Measurements from ENCODE around the gene RHOH. TPM values are rescaled to one million over a fixed set of nuclear protein-coding genes. Genes with fewer than 3 reads are reported as not detected.

The RHOH gene
- total and polyA plus RNA-seq, 5 donors from 2014 or later, result 360 to 645 (median 432) TPM

GRCh38 chr4:40231316-40231863 lies 34.6 kb downstream of the RHOH start:
- Histone ChIP-seq H3K27me3 (ENCODE audit: control insufficient read depth, insufficient read depth, low read length) (no peaks in the 10 kb centered on the region), H3K36me3 (ENCODE audit: control insufficient read depth, insufficient read depth, low read length) (peaks cover 33% of the 10 kb centered on the region), H3K4me3 (ENCODE audit: low read depth, low read length) (peak overlapping the region; percentile 84), H3K9me3 (ENCODE audit: control insufficient read depth in 2 of 2, low read length in 2 of 2) (no peaks in the 10 kb centered on the region), H3K27ac (ENCODE audit: insufficient read depth, low read length, poor library complexity, severe bottlenecking) (peak overlapping the region; percentile 100), H3K4me1 (ENCODE audit: control insufficient read depth, insufficient read depth, low read length, poor library complexity, severe bottlenecking) (peaks cover 99% of the 10 kb centered on the region)
- Mint-ChIP-seq H3K4me1 (peaks cover 48 to 96% (median 70%) of the 10 kb centered on the region in 4 donors), H3K4me3 (peak overlapping the region; percentile 87 to 91 (median 88)), H3K9me3 (peaks cover 0 to 5% (median 0%) of the 10 kb centered on the region in 7 donors), H3K27me3 (no peaks in the 10 kb centered on the region), H3K36me3 (peaks cover 59% of the 10 kb centered on the region), H3K27ac (peak overlapping the region; percentile 97)
- DNase-seq, result no peak
- ATAC-seq (ENCODE audit: low read depth in 2 of 2), result no peak

GRCh38 chr4:40232610-40233009 lies 35.8 kb downstream of the RHOH start:
- H3K36me3 ChIP-seq (ENCODE audit: control insufficient read depth, insufficient read depth, low read length), result peaks cover 33% of the 10 kb centered on the region
- peak overlapping the region; percentile 51 for H3K4me3 ChIP-seq (ENCODE audit: low read depth, low read length)
- H3K9me3 ChIP-seq (ENCODE audit: control insufficient read depth in 2 of 2, low read length in 2 of 2), result no peaks in the 10 kb centered on the region
- DNase-seq (no peak), ATAC-seq (ENCODE audit: low read depth in 2 of 2) (no peak)
- Mint-ChIP-seq H3K36me3 (peaks cover 56% of the 10 kb centered on the region), H3K27me3 (no peaks in the 10 kb centered on the region), H3K4me1 (peaks cover 40 to 96% (median 71%) of the 10 kb centered on the region in 4 donors), H3K27ac (peak overlapping the region; percentile 89 to 97 (median 97)), H3K4me3 (peak overlapping the region; percentile 47 to 91 (median 78)), H3K9me3 (peaks cover 0 to 5% (median 0%) of the 10 kb centered on the region in 7 donors)
- no peaks in the 10 kb centered on the region for H3K27me3 ChIP-seq (ENCODE audit: control insufficient read depth, insufficient read depth, low read length)
- peaks cover 100% of the 10 kb centered on the region for H3K4me1 ChIP-seq (ENCODE audit: control insufficient read depth, insufficient read depth, low read length, poor library complexity, severe bottlenecking)
- H3K27ac ChIP-seq (ENCODE audit: insufficient read depth, low read length, poor library complexity, severe bottlenecking), result peak overlapping the region; percentile 100

- Histone ChIP-seq H3K36me3 (ENCODE audit: control insufficient read depth, insufficient read depth, low read length) (peaks cover 33% of the 10 kb centered on the region), H3K9me3 (ENCODE audit: control insufficient read depth in 2 of 2, low read length in 2 of 2) (no peaks in the 10 kb centered on the region), H3K4me3 (ENCODE audit: low read depth, low read length) (peak overlapping the region; percentile 55), H3K27ac (ENCODE audit: insufficient read depth, low read length, poor library complexity, severe bottlenecking) (peak overlapping the region; percentile 100), H3K4me1 (ENCODE audit: control insufficient read depth, insufficient read depth, low read length, poor library complexity, severe bottlenecking) (peaks cover 100% of the 10 kb centered on the region), H3K27me3 (ENCODE audit: control insufficient read depth, insufficient read depth, low read length) (no peaks in the 10 kb centered on the region)
- no peaks in the 10 kb centered on the region for H3K27me3 Mint-ChIP-seq
- peaks cover 0 to 5% (median 0%) of the 10 kb centered on the region in 7 donors for H3K9me3 Mint-ChIP-seq
- H3K4me3 Mint-ChIP-seq, result peak overlapping the region in 3 of 4 donors; percentile 52 to 86 (median 59)
- DNase-seq (no peak), ATAC-seq (ENCODE audit: low read depth in 2 of 2) (no peak)
- H3K27ac Mint-ChIP-seq, result peak overlapping the region; percentile 67 to 97 (median 79)
- H3K36me3 Mint-ChIP-seq, result peaks cover 57% of the 10 kb centered on the region
- H3K4me1 Mint-ChIP-seq, result peaks cover 43 to 97% (median 75%) of the 10 kb centered on the region in 4 donors
Measured at GRCh38 chr4:40233227-40233626, 36.4 kb downstream of the RHOH start.

DNA sequence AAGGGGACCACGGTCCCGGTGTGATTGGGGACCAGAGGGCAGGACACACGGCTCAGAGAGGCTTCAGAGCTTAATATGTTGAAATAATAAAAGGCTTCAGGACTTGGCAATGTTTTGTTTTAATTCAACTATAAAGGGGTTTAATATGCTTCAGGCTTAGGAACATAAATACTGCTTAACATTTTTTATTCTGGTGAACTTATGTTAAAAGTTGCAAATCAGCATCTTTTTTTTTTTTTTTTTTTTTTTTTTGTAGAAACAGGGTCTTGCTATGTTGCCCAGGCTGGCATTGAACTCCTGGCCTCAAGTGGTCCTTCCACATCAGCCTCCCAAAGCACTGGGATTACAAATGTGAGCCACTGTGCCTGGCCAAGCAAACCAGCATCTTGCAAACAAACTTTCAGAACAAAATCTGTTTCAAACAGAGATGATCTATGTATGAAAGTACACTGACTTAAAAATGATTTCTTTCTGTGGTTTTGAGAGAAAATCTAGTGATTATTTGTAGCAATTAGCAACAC lies 37.7 kb downstream of the RHOH start:
- peaks cover 0 to 5% (median 0%) of the 10 kb centered on the region in 7 donors for H3K9me3 Mint-ChIP-seq
- H3K27ac ChIP-seq (ENCODE audit: insufficient read depth, low read length, poor library complexity, severe bottlenecking), result peak overlapping the region; percentile 100
- peaks cover 35 to 97% (median 75%) of the 10 kb centered on the region in 4 donors for H3K4me1 Mint-ChIP-seq
- H3K4me1 ChIP-seq (ENCODE audit: control insufficient read depth, insufficient read depth, low read length, poor library complexity, severe bottlenecking), result peaks cover 98% of the 10 kb centered on the region
- no peaks in the 10 kb centered on the region for H3K9me3 ChIP-seq (ENCODE audit: control insufficient read depth in 2 of 2, low read length in 2 of 2)
- ATAC-seq (ENCODE audit: low read depth in 2 of 2), result no peak
- H3K4me3 ChIP-seq (ENCODE audit: low read depth, low read length), result peak overlapping the region; percentile 38
- H3K27me3 ChIP-seq (ENCODE audit: control insufficient read depth, insufficient read depth, low read length), result no peaks in the 10 kb centered on the region
- peak overlapping the region; percentile 90 to 98 (median 93) for H3K27ac Mint-ChIP-seq
- H3K4me3 Mint-ChIP-seq, result peak overlapping the region; percentile 76 to 92 (median 84)
- no peaks in the 10 kb centered on the region for H3K27me3 Mint-ChIP-seq
- peaks cover 56% of the 10 kb centered on the region for H3K36me3 Mint-ChIP-seq
- no peak for DNase-seq
- H3K36me3 ChIP-seq (ENCODE audit: control insufficient read depth, insufficient read depth, low read length), result peaks cover 38% of the 10 kb centered on the region

- H3K4me1 Mint-ChIP-seq, result peaks cover 17 to 94% (median 73%) of the 10 kb centered on the region in 4 donors
- H3K4me3 Mint-ChIP-seq, result peak overlapping the region; percentile 81 to 92 (median 83)
- Histone ChIP-seq H3K4me1 (ENCODE audit: control insufficient read depth, insufficient read depth, low read length, poor library complexity, severe bottlenecking) (peaks cover 98% of the 10 kb centered on the region), H3K4me3 (ENCODE audit: low read depth, low read length) (peak overlapping the region; percentile 73), H3K27ac (ENCODE audit: insufficient read depth, low read length, poor library complexity, severe bottlenecking) (peak overlapping the region; percentile 100), H3K27me3 (ENCODE audit: control insufficient read depth, insufficient read depth, low read length) (no peaks in the 10 kb centered on the region), H3K36me3 (ENCODE audit: control insufficient read depth, insufficient read depth, low read length) (peaks cover 48% of the 10 kb centered on the region), H3K9me3 (ENCODE audit: control insufficient read depth in 2 of 2, low read length in 2 of 2) (no peaks in the 10 kb centered on the region)
- H3K36me3 Mint-ChIP-seq, result peaks cover 55% of the 10 kb centered on the region
- peak overlapping the region; percentile 94 to 100 (median 98) for H3K27ac Mint-ChIP-seq
- H3K9me3 Mint-ChIP-seq, result peaks cover 0 to 3% (median 0%) of the 10 kb centered on the region in 7 donors
- DNase-seq, result no peak
- ATAC-seq (ENCODE audit: low read depth in 2 of 2), result no peak
- no peaks in the 10 kb centered on the region for H3K27me3 Mint-ChIP-seq
Measured at GRCh38 chr4:40238008-40238699, 41.3 kb downstream of the RHOH start.

GRCh38 chr4:40238700-40239548 lies 42.1 kb downstream of the RHOH start:
- H3K4me3 Mint-ChIP-seq, result peak overlapping the region; percentile 81 to 85 (median 82)
- ATAC-seq (ENCODE audit: low read depth in 2 of 2), result peak; percentile 98 to 99
- no peaks in the 10 kb centered on the region for H3K27me3 Mint-ChIP-seq
- H3K36me3 ChIP-seq (ENCODE audit: control insufficient read depth, insufficient read depth, low read length), result peaks cover 53% of the 10 kb centered on the region
- H3K9me3 Mint-ChIP-seq, result peaks cover 0 to 3% (median 0%) of the 10 kb centered on the region in 7 donors
- H3K36me3 Mint-ChIP-seq, result peaks cover 62% of the 10 kb centered on the region
- peak; percentile 82 to 95 (median 89) for DNase-seq
- H3K4me3 ChIP-seq (ENCODE audit: low read depth, low read length), result peak overlapping the region; percentile 82
- peaks cover 15 to 95% (median 78%) of the 10 kb centered on the region in 4 donors for H3K4me1 Mint-ChIP-seq
- peak overlapping the region; percentile 94 to 100 (median 98) for H3K27ac Mint-ChIP-seq
- peak overlapping the region; percentile 100 for H3K27ac ChIP-seq (ENCODE audit: insufficient read depth, low read length, poor library complexity, severe bottlenecking)
- peaks cover 98% of the 10 kb centered on the region for H3K4me1 ChIP-seq (ENCODE audit: control insufficient read depth, insufficient read depth, low read length, poor library complexity, severe bottlenecking)
- no peaks in the 10 kb centered on the region for H3K27me3 ChIP-seq (ENCODE audit: control insufficient read depth, insufficient read depth, low read length)
- H3K9me3 ChIP-seq (ENCODE audit: control insufficient read depth in 2 of 2, low read length in 2 of 2), result no peaks in the 10 kb centered on the region

GRCh38 chr4:40240040-40240653 lies 43.3 kb downstream of the RHOH start:
- Mint-ChIP-seq H3K36me3 (peaks cover 60% of the 10 kb centered on the region), H3K4me1 (peaks cover 17 to 95% (median 77%) of the 10 kb centered on the region in 4 donors), H3K27ac (peak overlapping the region; percentile 94 to 100 (median 98)), H3K27me3 (no peaks in the 10 kb centered on the region), H3K9me3 (peaks cover 0 to 3% (median 0%) of the 10 kb centered on the region in 7 donors), H3K4me3 (peak overlapping the region; percentile 81 to 85 (median 82))
- ATAC-seq (ENCODE audit: low read depth in 2 of 2) (no peak), DNase-seq (no peak)
- Histone ChIP-seq H3K4me1 (ENCODE audit: control insufficient read depth, insufficient read depth, low read length, poor library complexity, severe bottlenecking) (peaks cover 98% of the 10 kb centered on the region), H3K27me3 (ENCODE audit: control insufficient read depth, insufficient read depth, low read length) (no peaks in the 10 kb centered on the region), H3K36me3 (ENCODE audit: control insufficient read depth, insufficient read depth, low read length) (peaks cover 58% of the 10 kb centered on the region), H3K9me3 (ENCODE audit: control insufficient read depth in 2 of 2, low read length in 2 of 2) (no peaks in the 10 kb centered on the region), H3K27ac (ENCODE audit: insufficient read depth, low read length, poor library complexity, severe bottlenecking) (peak overlapping the region; percentile 100), H3K4me3 (ENCODE audit: low read depth, low read length) (peak overlapping the region; percentile 82)

Measured in CD4-positive, CD25-positive, alpha-beta regulatory T cell (primary cell).